ENCODE measurements around the gene PARP9.
"Not testable (repeated sequence)": the region's sequence is repeated elsewhere in the genome, so short reads cannot be mapped to it uniquely, and the experiment has no call there.

PARP9 gene

GRCh38 chr3:122502139-122502538, 62.0 kb downstream of the PARP9 start:
- no peaks in the 10 kb centered on the region for H3F3A ChIP-seq (ENCODE audit: low read depth)
- H3K4me1 ChIP-seq (ENCODE audit: insufficient read depth, low read length, poor library complexity, severe bottlenecking) = peaks cover 13% of the 10 kb centered on the region
- H4K20me1 ChIP-seq (ENCODE audit: insufficient read depth, low read length, poor library complexity, severe bottlenecking) = peaks cover 70% of the 10 kb centered on the region
- H3K9ac ChIP-seq (ENCODE audit: low read depth, low read length, poor library complexity, severe bottlenecking) = no peak overlapping the region
- H3K9me2 ChIP-seq (replicated peaks; ENCODE audit: low read depth, low read length) = no peaks in the 10 kb centered on the region
- H2AFZ ChIP-seq (ENCODE audit: low read length) = no peak overlapping the region
- H3K4me2 ChIP-seq (ENCODE audit: low read depth, low read length, poor library complexity, severe bottlenecking) = no peak overlapping the region
- H3K27me3 ChIP-seq (ENCODE audit: insufficient read depth, low read length, poor library complexity, severe bottlenecking) = no peaks in the 10 kb centered on the region
- peaks cover 91% of the 10 kb centered on the region for H3K79me2 ChIP-seq (ENCODE audit: insufficient read depth, low read length)
- H3K36me3 ChIP-seq (ENCODE audit: insufficient read depth, low read length) = no peaks in the 10 kb centered on the region
- H3K9me3 ChIP-seq (ENCODE audit: insufficient read depth, low read depth, low read length) = no peaks in the 10 kb centered on the region
- TF ChIP-seq CTCF (conservative IDR thresholded peaks at IDR 0.05; ENCODE audit: low read length) = no peak
- TF ChIP-seq EZH2phosphoT487 (IDR thresholded peaks at IDR 0.05; ENCODE audit: borderline replicate concordance) = no peak
- H3K4me3 ChIP-seq (ENCODE audit: low read length, poor library complexity, severe bottlenecking) = no peak overlapping the region

- not testable (repeated sequence) for H3K4me2 ChIP-seq (ENCODE audit: low read depth, low read length, poor library complexity, severe bottlenecking); H3F3A ChIP-seq (ENCODE audit: low read depth); H3K36me3 ChIP-seq (ENCODE audit: insufficient read depth, low read length); H3K9me3 ChIP-seq (ENCODE audit: insufficient read depth, low read depth, low read length); H3K4me3 ChIP-seq (ENCODE audit: low read length, poor library complexity, severe bottlenecking); H2AFZ ChIP-seq (ENCODE audit: low read length); H3K9ac ChIP-seq (ENCODE audit: low read depth, low read length, poor library complexity, severe bottlenecking); H3K9me2 ChIP-seq (replicated peaks; ENCODE audit: low read depth, low read length); H3K27me3 ChIP-seq (ENCODE audit: insufficient read depth, low read length, poor library complexity, severe bottlenecking)
- Histone ChIP-seq H4K20me1 (ENCODE audit: insufficient read depth, low read length, poor library complexity, severe bottlenecking) (peaks cover 79% of the 10 kb centered on the region), H3K79me2 (ENCODE audit: insufficient read depth, low read length) (peaks cover 91% of the 10 kb centered on the region), H3K4me1 (ENCODE audit: insufficient read depth, low read length, poor library complexity, severe bottlenecking) (peaks cover 22% of the 10 kb centered on the region)
These were observed 63.1 kb downstream of the PARP9 start for GRCh38 chr3:122500964-122501363.

GRCh38 chr3:122498152-122498551, 65.9 kb downstream of the PARP9 start:
- no peak for TF ChIP-seq CTCF (conservative IDR thresholded peaks at IDR 0.05; ENCODE audit: low read length)
- TF ChIP-seq EZH2phosphoT487 (IDR thresholded peaks at IDR 0.05; ENCODE audit: borderline replicate concordance) = no peak

GRCh38 chr3:122497425-122497824, 66.7 kb downstream of the PARP9 start:
- Histone ChIP-seq H3F3A (ENCODE audit: low read depth) (no peaks in the 10 kb centered on the region), H3K79me2 (ENCODE audit: insufficient read depth, low read length) (peaks cover 67% of the 10 kb centered on the region), H3K36me3 (ENCODE audit: insufficient read depth, low read length) (peaks cover 36% of the 10 kb centered on the region)

More at GRCh38 chr3:122498152-122498551, 65.9 kb downstream of the PARP9 start:
- no peak overlapping the region for H2AFZ ChIP-seq (ENCODE audit: low read length)
- no peaks in the 10 kb centered on the region for H3K27me3 ChIP-seq (ENCODE audit: insufficient read depth, low read length, poor library complexity, severe bottlenecking)
- peaks cover 66% of the 10 kb centered on the region for H3K79me2 ChIP-seq (ENCODE audit: insufficient read depth, low read length)
- H3F3A ChIP-seq (ENCODE audit: low read depth) = no peaks in the 10 kb centered on the region
- H3K4me2 ChIP-seq (ENCODE audit: low read depth, low read length, poor library complexity, severe bottlenecking) = peak overlapping the region; percentile 48
- peaks cover 22% of the 10 kb centered on the region for H3K4me1 ChIP-seq (ENCODE audit: insufficient read depth, low read length, poor library complexity, severe bottlenecking)
- H3K9ac ChIP-seq (ENCODE audit: low read depth, low read length, poor library complexity, severe bottlenecking) = no peak overlapping the region
- no peak overlapping the region for H3K4me3 ChIP-seq (ENCODE audit: low read length, poor library complexity, severe bottlenecking)
- no peaks in the 10 kb centered on the region for H3K9me3 ChIP-seq (ENCODE audit: insufficient read depth, low read depth, low read length)
- no peaks in the 10 kb centered on the region for H3K9me2 ChIP-seq (replicated peaks; ENCODE audit: low read depth, low read length)
- H4K20me1 ChIP-seq (ENCODE audit: insufficient read depth, low read length, poor library complexity, severe bottlenecking) = peaks cover 64% of the 10 kb centered on the region
- H3K36me3 ChIP-seq (ENCODE audit: insufficient read depth, low read length) = peaks cover 29% of the 10 kb centered on the region

More at GRCh38 chr3:122497425-122497824, 66.7 kb downstream of the PARP9 start:
- Histone ChIP-seq H3K9me2 (replicated peaks; ENCODE audit: low read depth, low read length) (no peaks in the 10 kb centered on the region), H3K27me3 (ENCODE audit: insufficient read depth, low read length, poor library complexity, severe bottlenecking) (no peaks in the 10 kb centered on the region), H3K4me2 (ENCODE audit: low read depth, low read length, poor library complexity, severe bottlenecking) (peak overlapping the region; percentile 48), H3K4me1 (ENCODE audit: insufficient read depth, low read length, poor library complexity, severe bottlenecking) (peaks cover 22% of the 10 kb centered on the region), H3K9me3 (ENCODE audit: insufficient read depth, low read depth, low read length) (no peaks in the 10 kb centered on the region), H4K20me1 (ENCODE audit: insufficient read depth, low read length, poor library complexity, severe bottlenecking) (peaks cover 63% of the 10 kb centered on the region), H2AFZ (ENCODE audit: low read length) (no peak overlapping the region), H3K9ac (ENCODE audit: low read depth, low read length, poor library complexity, severe bottlenecking) (no peak overlapping the region), H3K4me3 (ENCODE audit: low read length, poor library complexity, severe bottlenecking) (no peak overlapping the region)
- no peak for TF ChIP-seq EZH2phosphoT487 (IDR thresholded peaks at IDR 0.05; ENCODE audit: borderline replicate concordance)

All from Loucy (cell line).